ENCODE data around the gene MZF1.

MZF1 gene

GRCh38 chr19:58546019-58546530 is 27.1 kb downstream of the MZF1 start:
- ChIA-PET CTCF (interaction anchor here (0.9 to 1.7 kb wide), 2 partner anchors 26 to 35 kb away, joined by 3 to 9 read pairs; partner anchors contain the start of gene ZBTB45), POLR2A (interaction anchor here (0.6 to 4.4 kb wide), 6 partner anchors 8 to 327 kb away, joined by 3 to 128 read pairs (median 10); partner anchors contain the start of genes CHMP2A, UBE2M, ZBTB45 and ZNF497)
- Histone ChIP-seq H3K36me3 (ENCODE audit: control insufficient read depth in 2 of 2, insufficient read depth in 1 of 2, low read length in 2 of 2) (peaks cover 18 to 62% of the 10 kb centered on the region in 2 experiments), H3K4me1 (ENCODE audit: control insufficient read depth, insufficient read depth, low read length) (peaks cover 13% of the 10 kb centered on the region), H3K27ac (ENCODE audit: extremely low read depth, low read depth, low read length) (peak overlapping the region; percentile 99), H3K4me3 (ENCODE audit: low read depth, low read length) (peak overlapping the region; percentile 67), H3K9me3 (ENCODE audit: control insufficient read depth, insufficient read depth, low read depth, low read length) (no peaks in the 10 kb centered on the region)
- TF ChIP-seq SP3 (tag by site-specific recombination; IDR thresholded peaks at IDR 0.05) (no peak), ZBTB11 (tag by site-specific recombination; conservative IDR thresholded peaks at IDR 0.05; ENCODE audit: low read depth) (0 out of 2 replicates have a peak, but pooled peaks have one; percentile 20)

DNA sequence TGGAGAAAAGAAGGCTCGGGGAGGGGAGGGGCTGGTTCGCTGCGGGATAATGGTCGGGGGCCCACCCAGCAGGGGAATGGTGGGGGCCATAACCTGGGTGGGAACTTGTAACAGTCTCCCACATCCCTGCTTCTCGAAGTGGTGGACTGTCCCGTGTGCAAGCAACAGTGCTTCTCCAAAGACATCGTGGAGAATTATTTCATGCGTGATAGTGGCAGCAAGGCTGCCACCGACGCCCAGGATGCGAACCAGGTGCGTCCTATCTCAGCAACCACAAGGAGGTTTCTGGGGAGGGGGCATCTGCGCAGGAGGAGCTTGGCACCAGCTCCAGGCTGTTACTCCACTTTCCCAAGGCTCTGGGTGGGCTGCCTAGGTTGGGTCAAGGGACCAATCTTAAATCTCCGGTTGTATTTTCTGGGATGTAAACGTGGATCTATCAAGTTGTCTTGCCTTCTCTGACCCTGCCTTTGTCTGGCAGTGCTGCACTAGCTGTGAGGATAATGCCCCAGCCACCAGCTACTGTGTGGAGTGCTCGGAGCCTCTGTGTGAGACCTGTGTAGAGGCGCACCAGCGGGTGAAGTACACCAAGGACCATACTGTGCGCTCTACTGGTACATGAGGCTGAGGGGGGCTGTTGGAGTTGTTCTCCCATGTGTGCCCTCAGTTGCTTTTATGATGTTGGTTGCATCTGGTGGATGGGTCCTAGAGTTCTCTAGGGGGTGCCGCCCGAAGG is 27.7 kb downstream of the MZF1 start:
- TF ChIP-seq KLF8 (tag by site-specific recombination; IDR thresholded peaks at IDR 0.05): 0 out of 2 replicates have a peak, but pooled peaks have one; percentile 12
- TF ChIP-seq, protein P1, sequence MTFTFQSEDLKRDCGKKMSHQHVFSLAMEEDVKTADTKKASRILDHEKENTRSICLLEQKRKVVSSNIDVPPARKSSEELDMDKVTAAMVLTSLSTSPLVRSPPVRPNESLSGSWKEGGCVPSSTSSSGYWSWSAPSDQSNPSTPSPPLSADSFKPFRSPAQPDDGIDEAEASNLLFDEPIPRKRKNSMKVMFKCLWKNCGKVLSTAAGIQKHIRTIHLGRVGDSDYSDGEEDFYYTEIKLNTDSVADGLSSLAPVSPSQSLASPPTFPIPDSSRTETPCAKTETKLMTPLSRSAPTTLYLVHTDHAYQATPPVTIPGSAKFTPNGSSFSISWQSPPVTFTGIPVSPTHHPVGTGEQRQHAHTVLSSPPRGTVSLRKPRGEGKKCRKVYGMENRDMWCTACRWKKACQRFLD (tag by site-specific recombination; IDR thresholded peaks at IDR 0.05): no peak
- TF ChIP-seq ZNF223 (tag by site-specific recombination; IDR thresholded peaks at IDR 0.05): no peak
- TF ChIP-seq KLF1 (tag by site-specific recombination; IDR thresholded peaks at IDR 0.05): 0 out of 2 replicates have a peak, but pooled peaks have one; percentile 29
- Histone ChIP-seq H3K4me3 (ENCODE audit: low read depth, low read length) (peak overlapping the region; percentile 67), H3K27ac (ENCODE audit: extremely low read depth, low read depth, low read length) (peak overlapping the region; percentile 99), H3K9me3 (ENCODE audit: control insufficient read depth, insufficient read depth, low read depth, low read length) (no peaks in the 10 kb centered on the region), H3K4me1 (ENCODE audit: control insufficient read depth, insufficient read depth, low read length) (peaks cover 13% of the 10 kb centered on the region), H3K36me3 (ENCODE audit: control insufficient read depth in 2 of 2, insufficient read depth in 1 of 2, low read length in 2 of 2) (peaks cover 17 to 56% of the 10 kb centered on the region in 2 experiments; a peak in 2 of 3 replicates)
- CTCF ChIA-PET: no interaction called here
- POLR2A ChIA-PET: interaction anchor here (0.6 to 4.4 kb wide), 7 partner anchors 8 to 327 kb away, joined by 3 to 128 read pairs (median 7); partner anchors contain the start of genes CHMP2A, UBE2M, ZBTB45 and ZNF497

- CTCF ChIA-PET: interaction anchor here (1.3 to 1.9 kb wide), 2 partner anchors 10 to 24 kb away, joined by 6 to 19 read pairs; partner anchors contain the start of genes CHMP2A and ZBTB45
These were observed 28.4 kb downstream of the MZF1 start for GRCh38 chr19:58544591-58545285.

More at GRCh38 chr19:58544591-58545285, 28.4 kb downstream of the MZF1 start:
- peaks cover 13% of the 10 kb centered on the region for H3K4me1 ChIP-seq (ENCODE audit: control insufficient read depth, insufficient read depth, low read length)
- peak overlapping the region; percentile 67 for H3K4me3 ChIP-seq (ENCODE audit: low read depth, low read length)
- POLR2A ChIA-PET: interaction anchor here (0.6 to 4.4 kb wide), 26 partner anchors 9 to 362 kb away, joined by 3 to 128 read pairs (median 8); partner anchors contain the start of genes CHMP2A, MZF1, RPS5 and UBE2M
- TF ChIP-seq GLIS1 (tag by site-specific recombination; IDR thresholded peaks at IDR 0.05) (no peak), HIC1 (tag by site-specific recombination; IDR thresholded peaks at IDR 0.05) (0 out of 2 replicates have a peak, but pooled peaks have one; percentile 24), ZXDB (tag by site-specific recombination; IDR thresholded peaks at IDR 0.05) (0 out of 2 replicates have a peak, but pooled peaks have one; percentile 19), ZNF513 (tag by site-specific recombination; IDR thresholded peaks at IDR 0.05) (0 out of 2 replicates have a peak, but pooled peaks have one; percentile 19)
- TF ChIP-seq, protein P2, sequence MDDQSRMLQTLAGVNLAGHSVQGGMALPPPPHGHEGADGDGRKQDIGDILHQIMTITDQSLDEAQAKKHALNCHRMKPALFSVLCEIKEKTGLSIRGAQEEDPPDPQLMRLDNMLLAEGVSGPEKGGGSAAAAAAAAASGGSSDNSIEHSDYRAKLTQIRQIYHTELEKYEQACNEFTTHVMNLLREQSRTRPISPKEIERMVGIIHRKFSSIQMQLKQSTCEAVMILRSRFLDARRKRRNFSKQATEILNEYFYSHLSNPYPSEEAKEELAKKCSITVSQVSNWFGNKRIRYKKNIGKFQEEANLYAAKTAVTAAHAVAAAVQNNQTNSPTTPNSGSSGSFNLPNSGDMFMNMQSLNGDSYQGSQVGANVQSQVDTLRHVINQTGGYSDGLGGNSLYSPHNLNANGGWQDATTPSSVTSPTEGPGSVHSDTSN (CRISPR knock-in tag; IDR thresholded peaks at IDR 0.05): 0 out of 2 replicates have a peak, but pooled peaks have one; percentile 2
- TF ChIP-seq, protein P3, sequence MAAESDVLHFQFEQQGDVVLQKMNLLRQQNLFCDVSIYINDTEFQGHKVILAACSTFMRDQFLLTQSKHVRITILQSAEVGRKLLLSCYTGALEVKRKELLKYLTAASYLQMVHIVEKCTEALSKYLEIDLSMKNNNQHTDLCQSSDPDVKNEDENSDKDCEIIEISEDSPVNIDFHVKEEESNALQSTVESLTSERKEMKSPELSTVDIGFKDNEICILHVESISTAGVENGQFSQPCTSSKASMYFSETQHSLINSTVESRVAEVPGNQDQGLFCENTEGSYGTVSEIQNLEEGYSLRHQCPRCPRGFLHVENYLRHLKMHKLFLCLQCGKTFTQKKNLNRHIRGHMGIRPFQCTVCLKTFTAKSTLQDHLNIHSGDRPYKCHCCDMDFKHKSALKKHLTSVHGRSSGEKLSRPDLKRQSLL (tag by site-specific recombination; IDR thresholded peaks at IDR 0.05): peak; percentile 58
- no peaks in the 10 kb centered on the region for H3K9me3 ChIP-seq (ENCODE audit: control insufficient read depth, insufficient read depth, low read depth, low read length)
- peak overlapping the region; percentile 99 for H3K27ac ChIP-seq (ENCODE audit: extremely low read depth, low read depth, low read length)
- peaks cover 17 to 49% of the 10 kb centered on the region in 2 experiments; a peak in 2 of 3 replicates for H3K36me3 ChIP-seq (ENCODE audit: control insufficient read depth in 2 of 2, insufficient read depth in 1 of 2, low read length in 2 of 2)
